SU-DHL-6 (cell line): ENCODE results near the gene CLCN1.

ENCODE experiments used
- CTCF ChIP-seq: fragments of 200-600 bp; sonication (generic); IDR thresholded peaks from one replicate; pipeline ENCODE4 v1.5.1; 2017; ENCODE audit warnings: antibody characterized with exemption, mild to moderate bottlenecking, low read length, moderate library complexity; ENCODE audit not compliant: insufficient read depth, poor library complexity, severe bottlenecking
- EZH2phosphoT487 ChIP-seq: fragments of 200-600 bp; sonication (generic), shearing (Covaris generic); conservative IDR thresholded peaks from 2 replicates; pipeline ENCODE4 v1.6.1; 2018; ENCODE audit warnings: mild to moderate bottlenecking, antibody characterized with exemption, low read length, moderate library complexity, mixed read lengths

GRCh38 chr7:143345428-143345900, 29.6 kb downstream of the CLCN1 start:
- TF ChIP-seq CTCF = no peak
- TF ChIP-seq EZH2phosphoT487 = no peak
